SIG-M5 treated with dmso at 0.1 percent for 504 hours (cell line): ENCODE data around the gene RPS6KA1.
A peak's percentile ranks its signal among the peaks of the same experiment; 100 is the strongest.
"Not testable (repeated sequence)": the region's sequence is repeated elsewhere in the genome, so short reads cannot be mapped to it uniquely, and the experiment has no call there.

Experiments
- DNase-seq: peaks from one replicate; lab custom pipeline; 2025; ENCODE audit not compliant: unreplicated experiment; lab: John Stamatoyannopoulos, UW

RPS6KA1 gene

GRCh38 chr1:26585471-26585870 is 55.9 kb downstream of the RPS6KA1 start:
- DNase-seq: no peak

- no peak for DNase-seq
These were observed 63.8 kb downstream of the RPS6KA1 start for GRCh38 chr1:26593385-26593784.

GRCh38 chr1:26594593-26594992 is 65.0 kb downstream of the RPS6KA1 start:
- DNase-seq: not testable (repeated sequence)

GRCh38 chr1:26597629-26598039 is 68.1 kb downstream of the RPS6KA1 start:
- DNase-seq: peak; percentile 64

GRCh38 chr1:26598890-26599289 is 69.3 kb downstream of the RPS6KA1 start:
- DNase-seq: peak; percentile 56

- DNase-seq: peak; percentile 69
These were observed 72.9 kb downstream of the RPS6KA1 start for GRCh38 chr1:26602378-26602959.

- DNase-seq: no peak
These were observed 74.3 kb downstream of the RPS6KA1 start for GRCh38 chr1:26603856-26604255.

- peak; percentile 91 for DNase-seq
These were observed 77.6 kb downstream of the RPS6KA1 start for GRCh38 chr1:26607186-26607585.

GRCh38 chr1:26608895-26609294 is 79.3 kb downstream of the RPS6KA1 start:
- no peak for DNase-seq

- no peak for DNase-seq
These were observed 81.2 kb downstream of the RPS6KA1 start for GRCh38 chr1:26610781-26611180.

GRCh38 chr1:26612627-26613026 is 83.1 kb downstream of the RPS6KA1 start:
- not testable (repeated sequence) for DNase-seq

GRCh38 chr1:26614655-26615411 is 85.3 kb downstream of the RPS6KA1 start:
- no peak for DNase-seq

- no peak for DNase-seq
These were observed 87.3 kb downstream of the RPS6KA1 start for GRCh38 chr1:26616881-26617280.

- DNase-seq: peak; percentile 58
These were observed 89.0 kb downstream of the RPS6KA1 start for GRCh38 chr1:26618561-26618960.
